GM12864 (cell line): Measurements from ENCODE around the gene C20orf96.

Experiments used
- DNase-seq: peaks from one replicate; pipeline ENCODE4 v3.0.0-alpha.2; 2011; ENCODE audit warnings: low read depth
- H3K4me3 ChIP-seq: 2 replicates; pipeline ENCODE4 v1.5.1; 2011; ENCODE audit warnings: mild to moderate bottlenecking, low read depth, low read length, control low read depth
- TF ChIP-seq, protein P1 (sequence below): IDR thresholded peaks from 2 replicates; pipeline ENCODE4 v1.5.1; 2011; ENCODE audit warnings: low read depth, mild to moderate bottlenecking, moderate library complexity, low read length, control low read depth, inconsistent platforms; ENCODE audit errors: missing control alignments

The C20orf96 gene

DNA sequence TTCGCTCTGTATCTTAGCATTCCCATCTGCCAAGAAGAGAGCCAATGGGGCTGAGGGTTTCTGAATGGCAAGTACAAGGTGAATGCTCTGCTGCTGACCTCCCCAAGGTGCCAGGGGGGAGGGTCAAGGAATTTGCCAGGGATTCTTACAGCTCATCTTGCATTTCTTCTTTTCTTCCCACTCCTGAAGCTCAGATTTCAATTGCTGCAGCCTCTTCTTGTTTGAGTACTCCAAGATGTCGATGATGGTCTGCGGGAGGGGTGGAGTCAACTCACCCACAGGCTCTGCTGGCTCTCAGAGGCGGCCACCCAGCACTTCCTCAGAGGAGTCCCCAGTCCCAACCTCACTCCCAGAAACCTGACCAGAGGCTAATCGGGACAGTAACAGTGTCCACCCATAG, 12.4 kb downstream of the C20orf96 start:
- no peak overlapping the region for H3K4me3 ChIP-seq
- TF ChIP-seq, protein P1, sequence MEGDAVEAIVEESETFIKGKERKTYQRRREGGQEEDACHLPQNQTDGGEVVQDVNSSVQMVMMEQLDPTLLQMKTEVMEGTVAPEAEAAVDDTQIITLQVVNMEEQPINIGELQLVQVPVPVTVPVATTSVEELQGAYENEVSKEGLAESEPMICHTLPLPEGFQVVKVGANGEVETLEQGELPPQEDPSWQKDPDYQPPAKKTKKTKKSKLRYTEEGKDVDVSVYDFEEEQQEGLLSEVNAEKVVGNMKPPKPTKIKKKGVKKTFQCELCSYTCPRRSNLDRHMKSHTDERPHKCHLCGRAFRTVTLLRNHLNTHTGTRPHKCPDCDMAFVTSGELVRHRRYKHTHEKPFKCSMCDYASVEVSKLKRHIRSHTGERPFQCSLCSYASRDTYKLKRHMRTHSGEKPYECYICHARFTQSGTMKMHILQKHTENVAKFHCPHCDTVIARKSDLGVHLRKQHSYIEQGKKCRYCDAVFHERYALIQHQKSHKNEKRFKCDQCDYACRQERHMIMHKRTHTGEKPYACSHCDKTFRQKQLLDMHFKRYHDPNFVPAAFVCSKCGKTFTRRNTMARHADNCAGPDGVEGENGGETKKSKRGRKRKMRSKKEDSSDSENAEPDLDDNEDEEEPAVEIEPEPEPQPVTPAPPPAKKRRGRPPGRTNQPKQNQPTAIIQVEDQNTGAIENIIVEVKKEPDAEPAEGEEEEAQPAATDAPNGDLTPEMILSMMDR, result no peak
- DNase-seq, result no peak

DNA sequence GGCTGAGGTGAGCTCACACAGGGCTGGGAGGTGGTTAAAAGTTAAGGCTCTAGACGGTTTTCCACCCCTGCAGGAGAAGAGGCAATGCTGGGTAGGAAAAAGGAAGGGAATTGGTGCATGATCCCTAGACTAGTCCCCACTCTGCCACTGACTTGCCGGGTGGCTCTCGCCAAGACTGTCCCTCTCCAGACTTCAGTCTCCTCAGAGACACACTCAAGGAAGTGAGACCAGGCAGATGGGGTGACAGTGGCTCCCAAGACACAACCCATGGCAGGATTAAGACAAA, 13.1 kb downstream of the C20orf96 start:
- TF ChIP-seq, protein P1, result no peak
- DNase-seq, result no peak
- H3K4me3 ChIP-seq, result no peak overlapping the region

GRCh38 chr20:276620-277495, 13.7 kb downstream of the C20orf96 start:
- DNase-seq, result no peak
- TF ChIP-seq, protein P1, result no peak
- H3K4me3 ChIP-seq, result no peak overlapping the region

DNA sequence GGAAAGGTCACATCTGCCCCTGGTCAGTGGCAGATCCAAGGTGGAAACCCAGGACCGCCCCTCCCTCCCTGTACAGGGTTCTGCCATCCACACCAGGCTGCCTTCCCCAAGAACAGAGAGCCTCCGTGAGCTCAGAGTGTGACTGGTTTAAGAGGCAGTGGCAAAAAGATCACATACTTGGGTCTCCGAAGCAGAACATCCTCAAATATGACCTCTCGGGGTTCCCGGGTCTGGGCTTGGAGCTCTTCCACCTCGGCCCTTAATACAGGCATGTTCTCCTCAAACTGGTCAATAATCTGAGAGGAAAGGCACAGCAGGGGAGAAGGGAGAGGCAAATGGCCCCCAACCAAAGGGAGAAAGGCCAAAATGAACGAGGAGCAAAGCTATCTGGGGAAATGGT, 14.8 kb downstream of the C20orf96 start:
- TF ChIP-seq, protein P1, result no peak
- H3K4me3 ChIP-seq, result no peak overlapping the region
- DNase-seq, result no peak

GRCh38 chr20:273884-274283, 16.7 kb downstream of the C20orf96 start:
- H3K4me3 ChIP-seq, result no peak overlapping the region
- TF ChIP-seq, protein P1, result no peak
- DNase-seq, result no peak

- DNase-seq, result no peak
- no peak overlapping the region for H3K4me3 ChIP-seq
- TF ChIP-seq, protein P1, result no peak
Measured at GRCh38 chr20:272718-273117, 17.8 kb downstream of the C20orf96 start.

- no peak for DNase-seq
- H3K4me3 ChIP-seq, result no peak overlapping the region
- TF ChIP-seq, protein P1, result no peak
Measured at GRCh38 chr20:271528-271927, 19.0 kb downstream of the C20orf96 start.
